NK-92 (cell line): Measurements from ENCODE around the gene TANGO6.
"Not testable (repeated sequence)": the region's sequence is repeated elsewhere in the genome, so short reads cannot be mapped to it uniquely, and the experiment has no call there.

Source experiments
- DNase-seq: peaks from one replicate; lab custom pipeline; 2025; ENCODE audit not compliant: unreplicated experiment; lab: John Stamatoyannopoulos, UW

The TANGO6 gene

GRCh38 chr16:69114346-69114975, 271.1 kb downstream of the TANGO6 start:
- no peak for DNase-seq

- no peak for DNase-seq
These were observed 271.6 kb downstream of the TANGO6 start for GRCh38 chr16:69114976-69115355.

- DNase-seq, result no peak
These were observed 272.0 kb downstream of the TANGO6 start for GRCh38 chr16:69115361-69115760.

- no peak for DNase-seq
These were observed 272.5 kb downstream of the TANGO6 start for GRCh38 chr16:69115837-69116236.

GRCh38 chr16:69116256-69116875, 273.0 kb downstream of the TANGO6 start:
- DNase-seq, result no peak

- no peak for DNase-seq
These were observed 273.6 kb downstream of the TANGO6 start for GRCh38 chr16:69116906-69117305.

GRCh38 chr16:69118468-69118867, 275.1 kb downstream of the TANGO6 start:
- no peak for DNase-seq

- no peak for DNase-seq
These were observed 275.7 kb downstream of the TANGO6 start for GRCh38 chr16:69118994-69119393.

- no peak for DNase-seq
These were observed 276.2 kb downstream of the TANGO6 start for GRCh38 chr16:69119536-69119935.

GRCh38 chr16:69120096-69120664, 276.8 kb downstream of the TANGO6 start:
- no peak for DNase-seq

GRCh38 chr16:69123910-69124309, 280.6 kb downstream of the TANGO6 start:
- no peak for DNase-seq

GRCh38 chr16:69124406-69124805, 281.1 kb downstream of the TANGO6 start:
- not testable (repeated sequence) for DNase-seq

GRCh38 chr16:69124961-69125360, 281.6 kb downstream of the TANGO6 start:
- DNase-seq, result not testable (repeated sequence)

GRCh38 chr16:69126221-69126620, 282.9 kb downstream of the TANGO6 start:
- no peak for DNase-seq

GRCh38 chr16:69126801-69127200, 283.5 kb downstream of the TANGO6 start:
- not testable (repeated sequence) for DNase-seq

GRCh38 chr16:69127966-69128510, 284.7 kb downstream of the TANGO6 start:
- no peak for DNase-seq

- DNase-seq, result no peak
These were observed 287.1 kb downstream of the TANGO6 start for GRCh38 chr16:69130461-69130860.

- DNase-seq, result no peak
These were observed 288.0 kb downstream of the TANGO6 start for GRCh38 chr16:69131167-69131838.

GRCh38 chr16:69131839-69132423, 288.6 kb downstream of the TANGO6 start:
- DNase-seq, result no peak

- DNase-seq, result no peak
These were observed 289.3 kb downstream of the TANGO6 start, which contains the start of the genes CHTF8 and UTP4 for GRCh38 chr16:69132424-69133252. Gene CHTF8, minus strand, starts transcription at chr16:69132588. Its CDS starts 11,130 bp downstream, at chr16:69121458. Gene UTP4, plus strand, starts transcription at chr16:69132649. Its CDS starts 811 bp downstream, at chr16:69133460.
